HG02678 (cell line): ENCODE results near the gene RDH14.

Experiments
- ATAC-seq: cut with Tn5 transposase; IDR thresholded peaks from one replicate; pipeline ENCODE4 v1.9.1; 2021; ENCODE audit warnings: mild to moderate bottlenecking, moderate library complexity; ENCODE audit not compliant: unreplicated experiment

The RDH14 gene, protein sequence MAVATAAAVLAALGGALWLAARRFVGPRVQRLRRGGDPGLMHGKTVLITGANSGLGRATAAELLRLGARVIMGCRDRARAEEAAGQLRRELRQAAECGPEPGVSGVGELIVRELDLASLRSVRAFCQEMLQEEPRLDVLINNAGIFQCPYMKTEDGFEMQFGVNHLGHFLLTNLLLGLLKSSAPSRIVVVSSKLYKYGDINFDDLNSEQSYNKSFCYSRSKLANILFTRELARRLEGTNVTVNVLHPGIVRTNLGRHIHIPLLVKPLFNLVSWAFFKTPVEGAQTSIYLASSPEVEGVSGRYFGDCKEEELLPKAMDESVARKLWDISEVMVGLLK

DNA sequence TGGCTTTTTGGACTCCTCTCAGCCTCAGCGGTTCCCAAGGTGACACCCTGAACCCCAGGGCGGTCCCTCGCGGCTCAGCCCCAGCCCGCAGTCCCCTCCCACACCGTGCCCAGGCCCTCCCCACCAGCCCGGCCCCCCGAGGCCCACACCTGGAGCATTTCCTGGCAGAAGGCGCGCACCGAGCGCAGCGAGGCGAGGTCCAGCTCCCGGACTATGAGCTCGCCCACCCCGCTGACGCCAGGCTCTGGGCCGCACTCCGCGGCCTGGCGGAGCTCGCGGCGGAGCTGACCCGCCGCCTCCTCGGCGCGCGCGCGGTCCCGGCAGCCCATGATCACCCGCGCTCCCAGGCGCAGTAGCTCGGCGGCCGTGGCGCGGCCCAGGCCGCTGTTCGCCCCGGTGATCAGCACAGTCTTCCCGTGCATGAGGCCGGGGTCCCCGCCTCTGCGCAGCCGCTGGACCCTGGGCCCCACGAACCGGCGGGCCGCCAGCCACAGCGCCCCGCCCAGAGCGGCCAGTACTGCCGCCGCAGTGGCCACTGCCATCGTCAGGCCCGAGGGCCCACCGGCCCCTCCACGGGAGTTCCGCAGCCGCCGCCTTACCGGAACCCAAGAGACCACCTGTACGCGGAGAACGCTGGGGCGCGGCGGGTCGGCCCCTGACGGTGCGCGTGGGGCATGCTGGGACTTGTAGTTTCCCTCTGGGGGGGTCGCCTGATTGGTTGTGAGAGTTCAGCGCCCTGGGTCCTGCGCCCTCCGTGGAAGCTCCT lies at the start of gene RDH14:
RDH14 (minus strand) TSS at position 623 of the 766 bp plus-strand sequence; CDS start at position 542, 81 bp downstream.
- ATAC-seq, result peak; percentile 94

GRCh38 chr2:18610090-18610489 lies 49.6 kb upstream of the RDH14 start:
- ATAC-seq, result no peak

GRCh38 chr2:18605115-18605514 lies 44.7 kb upstream of the RDH14 start:
- ATAC-seq, result no peak

GRCh38 chr2:18604531-18604885 lies 44.1 kb upstream of the RDH14 start:
- no peak for ATAC-seq

DNA sequence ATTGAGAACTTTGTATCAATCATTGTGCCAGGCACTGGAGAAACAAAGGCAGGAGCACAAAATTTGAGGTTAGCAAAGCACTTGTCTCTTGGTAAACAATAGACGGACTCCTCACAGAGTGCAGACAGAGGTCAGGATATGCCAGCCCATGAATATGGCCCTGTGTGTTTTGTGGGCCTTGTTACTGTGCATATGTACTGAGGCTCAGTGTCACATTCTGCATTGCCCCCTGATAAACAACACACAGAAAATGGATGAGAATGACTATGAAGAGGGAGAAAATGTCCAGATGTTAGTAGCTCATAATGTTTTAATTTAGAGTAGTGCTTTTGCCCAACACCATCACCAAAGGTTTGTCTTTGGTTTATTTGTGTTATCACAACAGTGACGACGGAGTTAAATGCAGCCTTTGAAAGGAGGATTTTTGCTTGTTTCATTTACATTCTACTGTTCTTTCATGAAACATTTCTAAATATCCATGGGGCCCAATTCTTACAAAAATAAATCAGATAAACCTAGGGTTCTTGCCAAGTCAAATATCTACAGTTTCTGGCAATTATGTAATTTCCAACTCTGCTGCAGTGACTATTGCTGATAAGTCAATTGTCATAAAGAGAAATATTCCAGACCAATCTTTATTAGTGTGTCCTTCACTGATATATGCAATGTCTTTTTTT lies 43.5 kb upstream of the RDH14 start:
- no peak for ATAC-seq

GRCh38 chr2:18602298-18602697 lies 41.8 kb upstream of the RDH14 start:
- no peak for ATAC-seq

GRCh38 chr2:18600255-18600613 lies 39.8 kb upstream of the RDH14 start:
- no peak for ATAC-seq

DNA sequence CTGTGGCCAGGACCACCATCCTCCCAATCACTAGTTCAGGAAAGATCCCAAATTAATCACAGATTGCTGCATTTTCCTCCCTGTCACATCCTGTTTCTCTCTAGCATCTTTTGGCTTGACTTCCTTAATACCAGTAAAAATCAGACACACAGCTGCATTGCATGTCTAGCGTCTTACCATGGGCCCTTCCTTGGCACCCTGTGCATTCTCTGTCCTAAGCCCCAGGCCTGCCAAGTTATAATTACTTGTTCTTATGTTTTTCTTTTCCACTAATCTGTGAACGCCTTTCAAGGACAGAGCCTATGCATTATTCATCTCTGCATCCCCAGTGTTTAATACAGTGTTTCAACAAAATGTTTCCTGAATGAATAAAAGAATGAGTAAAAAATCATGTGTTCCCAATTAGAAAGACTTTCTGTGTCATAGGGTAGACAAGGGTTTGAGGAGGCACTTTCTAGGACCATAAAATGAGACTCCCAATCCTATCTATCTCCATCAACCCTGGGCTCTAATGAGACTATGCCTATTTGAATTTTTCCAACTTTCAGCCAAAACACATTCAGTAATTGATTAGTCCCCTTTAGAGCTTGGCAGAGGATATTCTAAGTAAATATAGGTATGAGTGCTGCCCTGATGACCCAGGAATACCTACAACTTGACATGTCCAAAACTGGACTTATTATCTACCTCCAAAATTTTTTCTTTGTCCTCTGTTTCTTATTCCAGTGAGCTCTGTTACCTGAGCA lies 39.2 kb upstream of the RDH14 start:
- no peak for ATAC-seq

DNA sequence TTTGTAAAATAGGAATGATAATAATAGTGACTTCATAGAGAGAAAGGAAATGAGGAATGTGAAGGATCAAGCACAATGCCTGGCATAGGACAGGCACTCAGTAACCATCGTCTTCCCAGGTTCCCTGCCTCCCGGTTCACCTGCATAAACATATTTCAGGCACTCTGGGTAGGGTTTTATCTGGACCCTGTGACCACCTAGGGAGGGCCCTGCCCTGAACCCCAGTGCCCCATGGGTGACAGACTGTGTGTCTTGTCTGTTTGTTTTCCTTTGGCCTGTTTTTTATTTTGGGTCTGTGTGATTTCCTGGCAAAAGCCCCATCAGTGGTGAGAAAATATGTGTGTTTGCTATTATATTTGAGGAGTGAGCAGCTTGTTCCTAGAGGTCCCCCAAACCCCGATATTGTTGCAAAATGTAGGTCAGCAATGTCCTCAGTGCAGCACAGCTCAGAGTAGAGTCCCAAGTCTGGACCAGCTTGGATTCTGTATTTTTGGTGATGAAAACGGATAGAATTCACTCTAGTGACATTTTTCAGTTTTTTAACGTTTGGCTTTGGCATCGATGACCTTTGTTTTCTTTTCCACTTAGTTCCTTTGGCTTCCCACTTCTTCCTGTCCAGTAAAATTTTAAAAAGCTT lies 38.5 kb upstream of the RDH14 start:
- ATAC-seq, result no peak

GRCh38 chr2:18597618-18598017 lies 37.2 kb upstream of the RDH14 start:
- ATAC-seq, result no peak

DNA sequence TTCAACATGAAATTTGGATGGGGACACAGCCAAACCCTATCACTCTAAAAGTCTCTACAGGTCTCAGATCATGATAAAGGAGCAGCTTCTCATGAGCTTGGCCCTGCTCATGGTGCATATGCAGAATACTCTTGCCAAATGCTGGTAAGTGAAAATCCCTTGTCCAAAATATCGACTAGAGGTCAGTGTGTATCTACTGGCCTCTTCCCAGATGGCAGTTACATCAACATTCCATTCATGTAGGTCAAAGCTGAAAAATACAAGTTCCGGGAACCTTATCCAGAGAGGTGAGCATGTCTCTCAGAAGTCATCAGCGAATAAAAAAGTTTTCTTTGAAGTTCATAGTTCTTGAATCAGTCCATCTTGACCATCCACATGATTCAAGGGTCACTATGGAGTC lies 36.5 kb upstream of the RDH14 start:
- ATAC-seq, result no peak

GRCh38 chr2:18593496-18593895 lies 33.0 kb upstream of the RDH14 start:
- ATAC-seq, result no peak

DNA sequence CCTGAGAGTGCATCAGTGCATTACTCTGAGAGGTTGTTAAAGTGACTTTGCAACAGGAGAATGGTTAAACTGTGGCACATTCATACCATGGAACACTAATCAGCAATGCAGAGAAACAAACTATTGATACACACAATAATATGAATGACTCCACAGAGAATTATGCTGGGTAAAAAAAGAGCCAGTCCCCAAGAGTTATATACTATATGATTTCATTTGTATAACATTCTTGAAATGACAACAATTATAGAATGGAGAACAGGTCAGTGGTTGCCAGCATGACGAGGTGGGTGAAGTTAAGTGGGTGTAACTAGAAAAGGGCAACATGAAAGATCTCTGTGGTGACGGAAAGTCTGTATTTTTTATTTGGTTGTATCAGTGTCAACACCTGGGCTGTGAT lies 31.9 kb upstream of the RDH14 start:
- no peak for ATAC-seq

DNA sequence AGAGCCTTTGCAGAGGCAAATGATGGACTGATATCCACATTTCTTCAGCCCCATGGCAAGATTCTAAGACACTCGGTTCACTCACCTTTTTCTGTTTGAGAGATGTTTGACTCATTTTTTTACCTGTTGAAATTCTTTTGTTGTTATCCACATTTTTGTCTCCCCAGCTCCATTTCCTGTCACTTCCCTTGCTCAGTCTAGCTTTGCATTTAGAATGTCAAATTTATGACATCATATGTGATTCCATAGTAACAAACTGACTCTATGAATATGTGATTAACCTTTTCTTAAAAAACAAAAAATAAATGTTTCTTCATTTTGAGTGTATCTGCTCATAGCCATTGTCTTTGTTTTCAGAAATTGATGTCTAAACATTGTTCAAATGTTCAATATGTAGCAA lies 28.9 kb upstream of the RDH14 start, which contains the start of gene NT5C1B:
NT5C1B (minus strand) TSS at position 216 of the 400 bp plus-strand sequence; CDS start at position 115, 101 bp downstream.
- ATAC-seq, result no peak

- ATAC-seq, result no peak
These were observed 28.3 kb upstream of the RDH14 start for GRCh38 chr2:18588802-18589201.

DNA sequence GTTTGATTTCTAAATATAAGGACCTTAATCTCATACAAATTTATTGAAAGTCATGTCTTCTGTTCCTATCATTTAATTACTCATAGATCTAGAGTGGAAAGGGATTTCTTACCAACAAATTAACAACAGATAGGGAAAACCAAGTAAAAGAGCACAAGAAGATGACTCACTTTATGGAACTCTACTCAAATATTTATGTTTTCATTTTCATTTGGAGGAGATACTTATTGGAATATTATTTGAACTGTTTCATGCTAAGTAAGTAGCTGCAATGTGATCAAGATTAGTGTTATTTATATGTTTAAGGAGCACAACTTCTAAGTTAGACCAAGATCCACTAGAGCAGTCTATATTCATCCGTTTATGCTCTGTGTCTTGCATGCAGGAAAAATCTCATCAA lies 27.6 kb upstream of the RDH14 start:
- no peak for ATAC-seq

- no peak for ATAC-seq
These were observed 25.1 kb upstream of the RDH14 start for GRCh38 chr2:18585526-18585925.

GRCh38 chr2:18584608-18584954 lies 24.1 kb upstream of the RDH14 start:
- no peak for ATAC-seq

DNA sequence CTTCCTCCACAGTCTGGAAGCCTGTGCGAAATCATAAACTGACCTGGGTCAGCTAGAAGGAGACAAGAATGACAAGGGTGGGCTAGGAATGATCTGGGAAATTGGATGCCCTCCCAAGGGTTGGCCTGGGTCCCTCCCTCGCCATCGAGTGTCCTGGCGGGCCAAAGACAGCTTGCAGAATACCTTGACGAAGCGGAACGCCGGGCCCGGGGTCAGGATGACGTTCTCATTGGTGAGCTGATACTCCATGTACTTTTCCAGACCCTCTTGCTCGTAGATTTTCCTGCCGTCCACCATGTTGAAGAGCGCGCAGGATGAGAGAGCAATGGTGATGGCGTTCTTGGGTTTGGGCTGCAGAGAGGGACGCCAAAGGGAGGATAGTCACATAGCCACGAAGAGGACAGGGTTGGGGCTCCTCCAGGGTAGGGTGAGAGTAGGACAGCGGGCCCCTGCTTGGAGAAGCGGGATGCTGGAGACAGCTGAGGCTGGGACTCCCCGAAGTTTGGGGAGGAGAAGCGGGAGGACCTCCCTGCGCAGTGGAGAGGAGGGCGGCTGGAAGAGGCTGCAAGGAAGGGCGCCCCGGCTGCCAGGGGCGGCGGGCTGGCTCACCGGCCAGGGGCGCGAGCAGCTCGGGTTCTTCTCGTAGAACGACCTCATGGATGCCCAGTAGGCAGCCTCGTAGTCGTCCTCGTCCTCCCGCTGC lies 23.6 kb upstream of the RDH14 start:
- ATAC-seq, result no peak

GRCh38 chr2:18580606-18581005 lies 20.2 kb upstream of the RDH14 start:
- no peak for ATAC-seq
